ENCODE results near the gene FUBP3.

FUBP3 gene

GRCh38 chr9:130578865-130579737, at the start of gene FUBP3:
Gene FUBP3 (plus strand): TSS chr9:130579577. CDS start chr9:130579681, 104 bp downstream.
- peak; percentile 88 for DNase-seq (ENCODE audit: low read depth)

GRCh38 chr9:130530938-130531337, 48.4 kb upstream of the FUBP3 start:
- DNase-seq (ENCODE audit: low read depth): no peak

- no peak for DNase-seq (ENCODE audit: low read depth)
These were observed 47.7 kb upstream of the FUBP3 start for GRCh38 chr9:130531670-130532069.

GRCh38 chr9:130532426-130533080, 46.8 kb upstream of the FUBP3 start:
- no peak for DNase-seq (ENCODE audit: low read depth)

- no peak for DNase-seq (ENCODE audit: low read depth)
These were observed 43.4 kb upstream of the FUBP3 start for GRCh38 chr9:130535818-130536521.

- no peak for DNase-seq (ENCODE audit: low read depth)
These were observed 42.7 kb upstream of the FUBP3 start for GRCh38 chr9:130536701-130537107.

- no peak for DNase-seq (ENCODE audit: low read depth)
These were observed 41.9 kb upstream of the FUBP3 start for GRCh38 chr9:130537346-130538050.

- no peak for DNase-seq (ENCODE audit: low read depth)
These were observed 39.8 kb upstream of the FUBP3 start for GRCh38 chr9:130539420-130540223.

- DNase-seq (ENCODE audit: low read depth): no peak
These were observed 37.8 kb upstream of the FUBP3 start for GRCh38 chr9:130541533-130541932.

GRCh38 chr9:130542038-130542437, 37.3 kb upstream of the FUBP3 start:
- DNase-seq (ENCODE audit: low read depth): no peak

- no peak for DNase-seq (ENCODE audit: low read depth)
These were observed 36.7 kb upstream of the FUBP3 start for GRCh38 chr9:130542457-130543228.

GRCh38 chr9:130543368-130543767, 36.0 kb upstream of the FUBP3 start:
- DNase-seq (ENCODE audit: low read depth): no peak

- no peak for DNase-seq (ENCODE audit: low read depth)
These were observed 35.5 kb upstream of the FUBP3 start for GRCh38 chr9:130543859-130544258.

- no peak for DNase-seq (ENCODE audit: low read depth)
These were observed 35.0 kb upstream of the FUBP3 start for GRCh38 chr9:130544364-130544763.

- no peak for DNase-seq (ENCODE audit: low read depth)
These were observed 31.3 kb upstream of the FUBP3 start for GRCh38 chr9:130548103-130548502.

GRCh38 chr9:130549093-130549735, 30.2 kb upstream of the FUBP3 start:
- no peak for DNase-seq (ENCODE audit: low read depth)

GRCh38 chr9:130554606-130555005, 24.8 kb upstream of the FUBP3 start:
- DNase-seq (ENCODE audit: low read depth): no peak

GRCh38 chr9:130555061-130555460, 24.3 kb upstream of the FUBP3 start:
- no peak for DNase-seq (ENCODE audit: low read depth)

GRCh38 chr9:130555968-130556367, 23.4 kb upstream of the FUBP3 start:
- DNase-seq (ENCODE audit: low read depth): no peak

Data from stimulated activated CD8-positive, alpha-beta memory T cell treated with anti-CD3 and anti-CD28 coated beads, Interleukin-4, amount 100 ng/mL, for 24 hours (primary cell).